ENCODE measurements around the gene COL8A1. TPM values are rescaled to one million over a fixed set of nuclear protein-coding genes. Genes with fewer than 3 reads are reported as not detected.

COL8A1 gene
- total RNA-seq, 1 experiment from 2014 or later, result 0.07 TPM

DNA sequence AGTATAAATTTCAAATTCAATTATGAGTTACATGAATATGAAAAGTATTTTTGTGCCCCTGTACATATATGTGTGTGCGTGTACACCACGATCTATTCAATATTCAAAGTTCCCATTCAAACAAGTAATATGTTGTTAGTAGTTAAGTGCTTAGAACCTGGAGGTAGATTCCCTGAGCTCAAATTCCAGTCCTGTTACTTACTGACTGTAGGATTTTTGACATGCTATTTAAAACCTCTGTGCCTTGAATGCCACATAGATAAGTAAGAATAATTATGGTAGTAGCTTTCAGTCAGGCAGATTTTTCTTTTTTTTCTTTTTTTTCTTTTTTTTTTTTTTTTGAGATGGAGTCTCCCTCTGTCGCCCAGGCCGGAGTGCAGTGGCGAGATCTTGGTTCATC is 126.0 kb downstream of the COL8A1 start (continued):
- TF ChIP-seq SP1 (IDR thresholded peaks at IDR 0.05; ENCODE audit: low read depth) (no peak), ELF1 (IDR thresholded peaks at IDR 0.05; ENCODE audit: borderline replicate concordance, low read depth) (no peak)

DNA sequence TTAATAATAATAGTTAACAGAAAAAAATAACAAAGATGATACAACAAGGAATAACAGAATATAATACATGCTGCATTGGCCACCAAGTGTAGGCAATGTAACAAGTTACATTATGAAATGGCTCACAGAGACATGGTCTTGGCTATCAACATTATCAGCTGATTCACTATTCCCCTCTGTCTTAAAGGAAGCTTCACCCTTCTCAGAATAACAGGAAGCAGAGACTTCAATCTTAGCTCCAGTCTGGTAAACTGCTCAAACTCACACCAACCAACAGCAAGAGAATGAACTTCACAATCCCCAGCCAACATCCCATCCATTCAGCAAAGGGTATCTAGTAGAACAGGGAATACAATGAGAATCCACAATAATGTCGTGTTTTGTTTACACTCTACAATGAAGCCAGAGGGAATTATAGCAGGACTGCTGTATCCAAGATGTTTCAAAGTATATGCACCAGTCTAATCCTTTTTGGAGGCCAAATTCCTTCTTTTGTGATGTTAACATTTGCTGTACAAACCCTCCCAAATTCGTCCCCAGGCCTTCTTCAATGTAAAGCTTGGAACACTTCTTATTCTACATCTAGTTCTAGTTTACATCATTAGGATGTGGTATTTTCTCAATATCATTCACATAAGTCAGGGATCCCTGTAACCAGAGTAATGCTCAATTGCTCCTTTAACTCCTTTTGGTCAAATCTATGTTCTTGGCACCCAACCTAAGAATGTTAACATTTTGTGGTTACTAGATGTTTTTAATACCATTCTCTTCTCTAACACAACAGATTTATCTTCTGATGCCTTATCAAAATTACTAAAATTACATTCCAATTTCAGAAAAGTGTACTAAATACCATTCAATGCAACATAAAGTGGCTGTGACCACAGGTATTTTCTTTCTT is 126.9 kb downstream of the COL8A1 start:
- ChIA-PET POLR2A (no interaction called here), CTCF (no interaction called here), RAD21 (ENCODE audit: low non-redundant PET in 1 of 2, low total read pairs in 2 of 2, uncharacterized antibody in 2 of 2, unreplicated experiment in 2 of 2) (no interaction called here)
- Histone ChIP-seq H3K4me3 (replicated peaks in 1 of 2; ENCODE audit: low read depth in 1 of 2, low read length in 2 of 2) (no peak overlapping the region), H3K9ac (ENCODE audit: low read length) (no peak overlapping the region), H3K79me2 (ENCODE audit: insufficient read depth, low read length) (no peaks in the 10 kb centered on the region), H3K9me2 (ENCODE audit: insufficient read depth) (no peaks in the 10 kb centered on the region), H2AFZ (ENCODE audit: low read depth, low read length, poor library complexity, severe bottlenecking) (no peak overlapping the region), H3K4me1 (ENCODE audit: control insufficient read depth in 1 of 2, insufficient read depth in 2 of 2, low read length in 2 of 2) (no peaks in the 10 kb centered on the region), H3K9me3 (ENCODE audit: control insufficient read depth in 1 of 2, insufficient read depth in 1 of 2, low read depth in 1 of 2, low read length in 2 of 2) (no peaks in the 10 kb centered on the region), H4K20me1 (ENCODE audit: insufficient read depth) (no peaks in the 10 kb centered on the region), H3K4me2 (ENCODE audit: low read length) (no peak overlapping the region), H3K27me3 (ENCODE audit: insufficient read depth, low read length) (peaks cover 65% of the 10 kb centered on the region), H3K27ac (ENCODE audit: low read depth, low read length) (no peak overlapping the region), H3K36me3 (ENCODE audit: control insufficient read depth in 1 of 2, insufficient read depth in 2 of 2, low read length in 2 of 2) (no peaks in the 10 kb centered on the region)
- no peak for TF ChIP-seq YY1 (IDR thresholded peaks at IDR 0.05; ENCODE audit: extremely low read depth, insufficient replicate concordance, low read depth, low read length)
- no peak for TF ChIP-seq POLR2A (IDR thresholded peaks at IDR 0.05; ENCODE audit: borderline replicate concordance, extremely low read depth, insufficient read depth, insufficient read length)
- TF ChIP-seq POLR2AphosphoS5 (IDR thresholded peaks at IDR 0.05; ENCODE audit: low read depth, low read length), result no peak
- no peak for TF ChIP-seq ZNF274 (IDR thresholded peaks at IDR 0.05; ENCODE audit: low read depth, low read length)
- TF ChIP-seq TCF7L2 (IDR thresholded peaks at IDR 0.05; ENCODE audit: borderline replicate concordance, extremely low read depth, insufficient read depth, insufficient read length), result no peak
- TF ChIP-seq EGR1 (IDR thresholded peaks at IDR 0.05; ENCODE audit: low read depth), result no peak
- no peak for TF ChIP-seq CEBPB (IDR thresholded peaks at IDR 0.05; ENCODE audit: low read depth)
- TF ChIP-seq ATF3 (IDR thresholded peaks at IDR 0.05), result no peak
- TF ChIP-seq SP1 (IDR thresholded peaks at IDR 0.05; ENCODE audit: low read depth), result no peak
- no peak for TF ChIP-seq EZH2 (IDR thresholded peaks at IDR 0.05)
- TF ChIP-seq, protein P1, sequence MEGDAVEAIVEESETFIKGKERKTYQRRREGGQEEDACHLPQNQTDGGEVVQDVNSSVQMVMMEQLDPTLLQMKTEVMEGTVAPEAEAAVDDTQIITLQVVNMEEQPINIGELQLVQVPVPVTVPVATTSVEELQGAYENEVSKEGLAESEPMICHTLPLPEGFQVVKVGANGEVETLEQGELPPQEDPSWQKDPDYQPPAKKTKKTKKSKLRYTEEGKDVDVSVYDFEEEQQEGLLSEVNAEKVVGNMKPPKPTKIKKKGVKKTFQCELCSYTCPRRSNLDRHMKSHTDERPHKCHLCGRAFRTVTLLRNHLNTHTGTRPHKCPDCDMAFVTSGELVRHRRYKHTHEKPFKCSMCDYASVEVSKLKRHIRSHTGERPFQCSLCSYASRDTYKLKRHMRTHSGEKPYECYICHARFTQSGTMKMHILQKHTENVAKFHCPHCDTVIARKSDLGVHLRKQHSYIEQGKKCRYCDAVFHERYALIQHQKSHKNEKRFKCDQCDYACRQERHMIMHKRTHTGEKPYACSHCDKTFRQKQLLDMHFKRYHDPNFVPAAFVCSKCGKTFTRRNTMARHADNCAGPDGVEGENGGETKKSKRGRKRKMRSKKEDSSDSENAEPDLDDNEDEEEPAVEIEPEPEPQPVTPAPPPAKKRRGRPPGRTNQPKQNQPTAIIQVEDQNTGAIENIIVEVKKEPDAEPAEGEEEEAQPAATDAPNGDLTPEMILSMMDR (IDR thresholded peaks at IDR 0.05 in 2 of 3, conservative IDR thresholded peaks at IDR 0.05 in 1 of 3; ENCODE audit: borderline replicate concordance in 1 of 3, insufficient read depth in 1 of 3, low read depth in 2 of 3, low read length in 2 of 3), result no peak
- ATAC-seq, result no peak
- intact Hi-C loops (cut with micrococcal nuclease), result no loop called here
- BruUV-seq (replicated peaks), result no TSS peak
- no peak for DNase-seq (ENCODE audit: low read depth, low spot score)

All from HCT116 (cell line).